Measurements from ENCODE around the gene LLGL2. TPM values are rescaled to one million over a fixed set of nuclear protein-coding genes. Genes with fewer than 3 reads are reported as not detected.

Gene LLGL2
- total and polyA plus RNA-seq, 2 donors (not counting 1 experiment from before 2014, with no cell fraction given): 0.03 to 0.33 TPM

DNA sequence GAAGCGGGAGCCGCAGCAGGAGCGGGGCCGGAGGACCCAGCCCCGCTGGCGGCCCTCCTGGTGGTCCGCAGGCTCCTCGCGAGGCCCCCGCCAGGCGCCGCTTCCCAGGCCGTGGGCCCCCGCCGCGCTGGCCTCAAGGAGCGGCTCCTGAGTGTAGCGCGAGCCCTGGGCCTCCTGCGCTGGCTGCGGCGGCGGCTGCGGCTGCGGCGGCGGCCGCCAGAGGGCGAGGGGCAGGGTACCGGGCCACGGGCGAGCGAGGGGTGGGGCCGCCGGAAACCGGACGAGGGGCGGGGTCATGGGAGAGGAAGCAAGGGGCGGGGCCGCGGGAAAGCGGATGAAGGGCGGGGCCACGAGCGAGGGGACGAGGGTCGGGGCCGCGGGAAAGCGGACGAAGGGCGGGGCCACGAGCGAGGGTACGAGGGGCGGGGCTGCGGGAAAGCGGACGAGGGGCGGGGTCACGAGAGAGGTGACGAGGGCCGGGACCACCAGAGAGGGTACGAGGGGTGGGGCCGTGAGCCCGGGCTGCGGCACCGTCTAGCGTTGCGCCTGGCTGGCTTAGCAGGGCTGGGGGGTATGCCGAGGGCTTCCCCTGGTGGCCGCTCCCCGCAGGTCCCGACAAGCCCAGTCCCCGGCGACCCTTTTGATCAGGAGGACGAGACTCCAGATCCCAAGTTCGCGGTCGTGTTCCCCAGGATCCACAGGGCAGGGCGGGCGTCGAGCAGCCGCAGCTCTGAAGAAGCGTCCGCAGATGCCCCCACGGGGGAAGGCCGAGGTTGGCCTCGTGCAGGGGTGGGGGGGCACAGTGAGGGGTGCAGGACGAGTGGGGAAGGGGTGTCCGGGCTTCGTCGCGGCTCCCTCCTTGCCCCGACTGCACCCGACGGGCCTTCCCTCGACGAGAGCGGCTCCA lies 63.8 kb downstream of the LLGL2 start:
- peak overlapping the region; percentile 80 for H2AFZ ChIP-seq (ENCODE audit: low read length)
- H3K4me2 ChIP-seq (ENCODE audit: extremely low read depth, insufficient read depth, low read length): peak overlapping the region; percentile 35
- peaks cover 27% of the 10 kb centered on the region for H3K27me3 ChIP-seq (ENCODE audit: control insufficient read depth, insufficient read depth, low read length)
- no peaks in the 10 kb centered on the region for H3K36me3 ChIP-seq (ENCODE audit: control insufficient read depth, insufficient read depth, low read length)
- H3K4me1 ChIP-seq (ENCODE audit: control insufficient read depth, extremely low read depth, insufficient read depth, low read length): no peaks in the 10 kb centered on the region
- peak overlapping the region; percentile 34 to 55 (median 43) for H3K4me3 ChIP-seq (replicated peaks in 1 of 4; ENCODE audit: control extremely low read depth in 1 of 4, insufficient read depth in 1 of 4, low read depth in 3 of 4, low read length in 4 of 4)
- H3K79me2 ChIP-seq (ENCODE audit: control insufficient read depth, insufficient read depth, low read length): no peaks in the 10 kb centered on the region
- no peak overlapping the region for H3K27ac ChIP-seq (ENCODE audit: insufficient read depth, low read length)
- H3K9me3 ChIP-seq (ENCODE audit: control insufficient read depth, insufficient read depth, low read depth, low read length): no peaks in the 10 kb centered on the region
- TF ChIP-seq EZH2 (IDR thresholded peaks at IDR 0.05; ENCODE audit: low read length, missing control alignments): no peak
- TF ChIP-seq, protein P1, sequence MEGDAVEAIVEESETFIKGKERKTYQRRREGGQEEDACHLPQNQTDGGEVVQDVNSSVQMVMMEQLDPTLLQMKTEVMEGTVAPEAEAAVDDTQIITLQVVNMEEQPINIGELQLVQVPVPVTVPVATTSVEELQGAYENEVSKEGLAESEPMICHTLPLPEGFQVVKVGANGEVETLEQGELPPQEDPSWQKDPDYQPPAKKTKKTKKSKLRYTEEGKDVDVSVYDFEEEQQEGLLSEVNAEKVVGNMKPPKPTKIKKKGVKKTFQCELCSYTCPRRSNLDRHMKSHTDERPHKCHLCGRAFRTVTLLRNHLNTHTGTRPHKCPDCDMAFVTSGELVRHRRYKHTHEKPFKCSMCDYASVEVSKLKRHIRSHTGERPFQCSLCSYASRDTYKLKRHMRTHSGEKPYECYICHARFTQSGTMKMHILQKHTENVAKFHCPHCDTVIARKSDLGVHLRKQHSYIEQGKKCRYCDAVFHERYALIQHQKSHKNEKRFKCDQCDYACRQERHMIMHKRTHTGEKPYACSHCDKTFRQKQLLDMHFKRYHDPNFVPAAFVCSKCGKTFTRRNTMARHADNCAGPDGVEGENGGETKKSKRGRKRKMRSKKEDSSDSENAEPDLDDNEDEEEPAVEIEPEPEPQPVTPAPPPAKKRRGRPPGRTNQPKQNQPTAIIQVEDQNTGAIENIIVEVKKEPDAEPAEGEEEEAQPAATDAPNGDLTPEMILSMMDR (conservative IDR thresholded peaks at IDR 0.05 in 1 of 2, IDR thresholded peaks at IDR 0.05 in 1 of 2; ENCODE audit: low read depth in 1 of 2, low read length in 2 of 2): peak; percentile 21 to 30
- H3K9ac ChIP-seq (ENCODE audit: insufficient read depth, low read length): no peak overlapping the region
- peak; percentile 67 to 78 for DNase-seq (ENCODE audit: low read depth in 2 of 2)
- no peaks in the 10 kb centered on the region for H4K20me1 ChIP-seq (ENCODE audit: control insufficient read depth, extremely low read depth, insufficient read depth, low read length)

DNA sequence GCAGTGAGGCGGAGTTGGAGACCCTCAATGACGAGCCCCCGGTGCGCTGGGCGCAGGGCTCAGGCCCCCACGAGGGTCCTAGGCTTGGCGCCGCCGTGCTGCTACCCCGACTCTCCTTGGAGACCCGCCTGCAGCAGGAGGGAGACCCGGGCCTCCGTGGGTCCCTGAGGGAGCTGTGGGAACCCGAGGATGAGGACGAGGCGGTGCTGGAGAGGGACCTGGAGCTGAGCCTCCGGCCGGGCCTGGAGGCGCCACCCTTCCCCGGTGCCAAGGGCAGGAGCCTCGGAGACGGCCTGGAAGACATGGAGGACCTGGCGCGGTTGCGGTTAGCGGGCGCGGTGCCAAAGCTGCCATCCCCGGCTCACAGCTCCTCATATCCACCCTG lies 64.4 kb downstream of the LLGL2 start:
- Histone ChIP-seq H3K4me3 (replicated peaks in 1 of 4; ENCODE audit: control extremely low read depth in 1 of 4, insufficient read depth in 1 of 4, low read depth in 3 of 4, low read length in 4 of 4) (peak overlapping the region in 1 of 4 experiments; percentile 55), H3K4me2 (ENCODE audit: extremely low read depth, insufficient read depth, low read length) (no peak overlapping the region), H3K27ac (ENCODE audit: insufficient read depth, low read length) (no peak overlapping the region), H4K20me1 (ENCODE audit: control insufficient read depth, extremely low read depth, insufficient read depth, low read length) (no peaks in the 10 kb centered on the region), H3K9ac (ENCODE audit: insufficient read depth, low read length) (no peak overlapping the region), H3K79me2 (ENCODE audit: control insufficient read depth, insufficient read depth, low read length) (no peaks in the 10 kb centered on the region), H3K4me1 (ENCODE audit: control insufficient read depth, extremely low read depth, insufficient read depth, low read length) (no peaks in the 10 kb centered on the region), H3K27me3 (ENCODE audit: control insufficient read depth, insufficient read depth, low read length) (peaks cover 27% of the 10 kb centered on the region), H3K36me3 (ENCODE audit: control insufficient read depth, insufficient read depth, low read length) (no peaks in the 10 kb centered on the region), H3K9me3 (ENCODE audit: control insufficient read depth, insufficient read depth, low read depth, low read length) (no peaks in the 10 kb centered on the region), H2AFZ (ENCODE audit: low read length) (no peak overlapping the region)
- DNase-seq (ENCODE audit: low read depth in 2 of 2): no peak
- no peak for TF ChIP-seq EZH2 (IDR thresholded peaks at IDR 0.05; ENCODE audit: low read length, missing control alignments)
- TF ChIP-seq, protein P1 (conservative IDR thresholded peaks at IDR 0.05 in 1 of 2, IDR thresholded peaks at IDR 0.05 in 1 of 2; ENCODE audit: low read depth in 1 of 2, low read length in 2 of 2): no peak

DNA sequence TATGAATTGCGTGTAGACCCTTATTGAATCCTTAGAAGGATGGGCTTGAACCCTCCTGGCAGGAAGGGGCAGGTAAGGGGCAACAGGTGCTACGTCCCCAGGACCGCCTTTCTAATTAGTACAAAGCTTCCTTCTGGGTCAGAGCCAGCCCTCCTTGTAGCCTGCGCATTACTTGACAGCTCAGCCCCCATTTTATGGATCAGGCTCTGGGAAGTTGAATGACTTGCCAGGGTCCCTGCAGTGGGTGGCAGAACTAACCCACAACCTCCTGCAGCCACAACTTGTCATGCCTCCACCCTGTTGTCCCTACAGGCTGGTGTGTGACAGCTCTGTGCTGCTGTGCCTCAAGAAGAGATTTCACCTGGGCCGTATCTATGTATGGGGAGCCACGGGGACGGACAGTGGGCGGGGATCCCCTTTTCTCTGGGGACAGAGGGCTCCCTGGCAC lies 64.8 kb downstream of the LLGL2 start:
- Histone ChIP-seq H2AFZ (ENCODE audit: low read length) (no peak overlapping the region), H3K27ac (ENCODE audit: insufficient read depth, low read length) (no peak overlapping the region), H3K79me2 (ENCODE audit: control insufficient read depth, insufficient read depth, low read length) (no peaks in the 10 kb centered on the region), H3K27me3 (ENCODE audit: control insufficient read depth, insufficient read depth, low read length) (peaks cover 31% of the 10 kb centered on the region), H4K20me1 (ENCODE audit: control insufficient read depth, extremely low read depth, insufficient read depth, low read length) (no peaks in the 10 kb centered on the region), H3K9ac (ENCODE audit: insufficient read depth, low read length) (no peak overlapping the region), H3K4me1 (ENCODE audit: control insufficient read depth, extremely low read depth, insufficient read depth, low read length) (no peaks in the 10 kb centered on the region), H3K4me3 (replicated peaks in 1 of 4; ENCODE audit: control extremely low read depth in 1 of 4, insufficient read depth in 1 of 4, low read depth in 3 of 4, low read length in 4 of 4) (no peak overlapping the region), H3K4me2 (ENCODE audit: extremely low read depth, insufficient read depth, low read length) (no peak overlapping the region), H3K9me3 (ENCODE audit: control insufficient read depth, insufficient read depth, low read depth, low read length) (no peaks in the 10 kb centered on the region), H3K36me3 (ENCODE audit: control insufficient read depth, insufficient read depth, low read length) (no peaks in the 10 kb centered on the region)
- no peak for DNase-seq (ENCODE audit: low read depth in 2 of 2)
- no peak for TF ChIP-seq EZH2 (IDR thresholded peaks at IDR 0.05; ENCODE audit: low read length, missing control alignments)
- TF ChIP-seq, protein P1 (conservative IDR thresholded peaks at IDR 0.05 in 1 of 2, IDR thresholded peaks at IDR 0.05 in 1 of 2; ENCODE audit: low read depth in 1 of 2, low read length in 2 of 2): no peak
